Mammary epithelial cell (primary cell): ENCODE data around the gene SDCBP2.

Experiments used
- CTCF ChIP-seq, 2 donors: IDR thresholded peaks in 1 of 2; conservative IDR thresholded peaks in 1 of 2; 2 replicates each; pipeline ENCODE4 v1.5.1; 2011 to 2012; ENCODE audit warnings: inconsistent platforms in 2 of 2, low read length in 2 of 2, mild to moderate bottlenecking in 2 of 2, control low read depth in 1 of 2, low read depth in 1 of 2; ENCODE audit not compliant: insufficient read depth in 1 of 2; ENCODE audit errors: extremely low read depth in 1 of 2
- EZH2 ChIP-seq: IDR thresholded peaks from 2 replicates; pipeline ENCODE4 v1.6.1; 2012; ENCODE audit warnings: low read length, inconsistent platforms, borderline replicate concordance

GRCh38 chr20:1294497-1294896 is 34.4 kb downstream of the SDCBP2 start:
- no peak for TF ChIP-seq CTCF (conservative IDR thresholded peaks at IDR 0.05 in 1 of 2, IDR thresholded peaks at IDR 0.05 in 1 of 2; ENCODE audit: extremely low read depth in 1 of 2, insufficient read depth in 1 of 2, low read depth in 1 of 2, low read length in 2 of 2)
- no peak for TF ChIP-seq EZH2
